ENCODE data around the gene MBOAT2.

DNA sequence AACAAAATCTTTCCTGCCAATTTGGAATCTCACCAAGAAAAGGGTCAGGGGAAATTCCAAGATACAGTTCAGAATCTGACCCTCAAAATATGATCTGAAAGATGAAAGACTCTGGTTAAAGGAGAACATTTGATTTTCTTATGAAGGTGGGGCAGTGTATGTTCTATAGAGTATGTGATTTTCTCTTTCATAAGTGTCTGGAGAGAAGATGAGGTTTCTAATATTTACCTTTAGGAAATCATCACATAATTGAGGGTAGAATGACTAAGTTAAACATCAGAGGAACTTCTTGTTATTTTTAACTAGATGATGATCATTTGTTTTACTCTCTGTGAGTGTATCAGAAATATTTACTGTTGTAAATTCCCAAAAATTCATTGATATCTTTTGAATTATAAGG, 27.8 kb upstream of the MBOAT2 start:
- TF ChIP-seq, protein P1, sequence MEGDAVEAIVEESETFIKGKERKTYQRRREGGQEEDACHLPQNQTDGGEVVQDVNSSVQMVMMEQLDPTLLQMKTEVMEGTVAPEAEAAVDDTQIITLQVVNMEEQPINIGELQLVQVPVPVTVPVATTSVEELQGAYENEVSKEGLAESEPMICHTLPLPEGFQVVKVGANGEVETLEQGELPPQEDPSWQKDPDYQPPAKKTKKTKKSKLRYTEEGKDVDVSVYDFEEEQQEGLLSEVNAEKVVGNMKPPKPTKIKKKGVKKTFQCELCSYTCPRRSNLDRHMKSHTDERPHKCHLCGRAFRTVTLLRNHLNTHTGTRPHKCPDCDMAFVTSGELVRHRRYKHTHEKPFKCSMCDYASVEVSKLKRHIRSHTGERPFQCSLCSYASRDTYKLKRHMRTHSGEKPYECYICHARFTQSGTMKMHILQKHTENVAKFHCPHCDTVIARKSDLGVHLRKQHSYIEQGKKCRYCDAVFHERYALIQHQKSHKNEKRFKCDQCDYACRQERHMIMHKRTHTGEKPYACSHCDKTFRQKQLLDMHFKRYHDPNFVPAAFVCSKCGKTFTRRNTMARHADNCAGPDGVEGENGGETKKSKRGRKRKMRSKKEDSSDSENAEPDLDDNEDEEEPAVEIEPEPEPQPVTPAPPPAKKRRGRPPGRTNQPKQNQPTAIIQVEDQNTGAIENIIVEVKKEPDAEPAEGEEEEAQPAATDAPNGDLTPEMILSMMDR (IDR thresholded peaks at IDR 0.05; ENCODE audit: low read depth, low read length, missing input control): no peak
- no peak for TF ChIP-seq TAF1 (conservative IDR thresholded peaks at IDR 0.05)
- TF ChIP-seq SP1 (IDR thresholded peaks at IDR 0.05): no peak
- TF ChIP-seq RAD21 (IDR thresholded peaks at IDR 0.05): no peak
- TF ChIP-seq, protein P2, sequence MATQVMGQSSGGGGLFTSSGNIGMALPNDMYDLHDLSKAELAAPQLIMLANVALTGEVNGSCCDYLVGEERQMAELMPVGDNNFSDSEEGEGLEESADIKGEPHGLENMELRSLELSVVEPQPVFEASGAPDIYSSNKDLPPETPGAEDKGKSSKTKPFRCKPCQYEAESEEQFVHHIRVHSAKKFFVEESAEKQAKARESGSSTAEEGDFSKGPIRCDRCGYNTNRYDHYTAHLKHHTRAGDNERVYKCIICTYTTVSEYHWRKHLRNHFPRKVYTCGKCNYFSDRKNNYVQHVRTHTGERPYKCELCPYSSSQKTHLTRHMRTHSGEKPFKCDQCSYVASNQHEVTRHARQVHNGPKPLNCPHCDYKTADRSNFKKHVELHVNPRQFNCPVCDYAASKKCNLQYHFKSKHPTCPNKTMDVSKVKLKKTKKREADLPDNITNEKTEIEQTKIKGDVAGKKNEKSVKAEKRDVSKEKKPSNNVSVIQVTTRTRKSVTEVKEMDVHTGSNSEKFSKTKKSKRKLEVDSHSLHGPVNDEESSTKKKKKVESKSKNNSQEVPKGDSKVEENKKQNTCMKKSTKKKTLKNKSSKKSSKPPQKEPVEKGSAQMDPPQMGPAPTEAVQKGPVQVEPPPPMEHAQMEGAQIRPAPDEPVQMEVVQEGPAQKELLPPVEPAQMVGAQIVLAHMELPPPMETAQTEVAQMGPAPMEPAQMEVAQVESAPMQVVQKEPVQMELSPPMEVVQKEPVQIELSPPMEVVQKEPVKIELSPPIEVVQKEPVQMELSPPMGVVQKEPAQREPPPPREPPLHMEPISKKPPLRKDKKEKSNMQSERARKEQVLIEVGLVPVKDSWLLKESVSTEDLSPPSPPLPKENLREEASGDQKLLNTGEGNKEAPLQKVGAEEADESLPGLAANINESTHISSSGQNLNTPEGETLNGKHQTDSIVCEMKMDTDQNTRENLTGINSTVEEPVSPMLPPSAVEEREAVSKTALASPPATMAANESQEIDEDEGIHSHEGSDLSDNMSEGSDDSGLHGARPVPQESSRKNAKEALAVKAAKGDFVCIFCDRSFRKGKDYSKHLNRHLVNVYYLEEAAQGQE (IDR thresholded peaks at IDR 0.05): no peak
- TF ChIP-seq YY1 (IDR thresholded peaks at IDR 0.05): no peak
- TF ChIP-seq, protein P3, sequence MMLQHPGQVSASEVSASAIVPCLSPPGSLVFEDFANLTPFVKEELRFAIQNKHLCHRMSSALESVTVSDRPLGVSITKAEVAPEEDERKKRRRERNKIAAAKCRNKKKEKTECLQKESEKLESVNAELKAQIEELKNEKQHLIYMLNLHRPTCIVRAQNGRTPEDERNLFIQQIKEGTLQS (IDR thresholded peaks at IDR 0.05): no peak
